Naive thymus-derived CD4-positive, alpha-beta T cell (primary cell): Measurements from ENCODE around the gene PNPT1. TPM values are rescaled to one million over a fixed set of nuclear protein-coding genes. Genes with fewer than 3 reads are reported as not detected.

Experiments
- ATAC-seq: fragments of 150-1000 bp; cut with Tn5 transposase; 2 replicates; pipeline ENCODE4 v1.10.0; 2021; ENCODE audit warnings: mild to moderate bottlenecking, moderate library complexity
- CTCF ChIA-PET: fragments of 350-600 bp; sonication (Branson Sonifier 250); formaldehyde crosslinking; loops from one replicate; lab custom pipeline; 2021; ENCODE audit warnings: antibody characterized with exemption; lab: Charles Lee
- POLR2A ChIA-PET: fragments of 350-600 bp; sonication (Branson Sonifier 250); formaldehyde crosslinking; loops from one replicate; lab custom pipeline; 2021; ENCODE audit warnings: antibody characterized with exemption, inconsistent platforms; lab: Charles Lee
- DNase-seq, 9 donors: peaks; one replicate each; pipeline versions ENCODE4 v3.0.0 to v3.0.0-alpha.2; 2020 to 2022; ENCODE audit warnings: mixed read lengths in 1 of 9
- H3K27ac ChIP-seq: one replicate; pipeline ENCODE4 v1.7.0; 2013; ENCODE audit warnings: mild to moderate bottlenecking, low read depth, low read length, moderate library complexity
- H3K27me3 ChIP-seq, 2 donors: one replicate each; pipeline ENCODE4 v1.7.0; 2013; ENCODE audit warnings: low read length in 2 of 2, mild to moderate bottlenecking in 2 of 2, moderate library complexity in 2 of 2; ENCODE audit not compliant: control insufficient read depth in 2 of 2, insufficient read depth in 2 of 2
- H3K36me3 ChIP-seq, 3 experiments: 1 replicate in 2 of 3; 2 replicates in 1 of 3; pipeline ENCODE4 v1.7.0; 2013; ENCODE audit warnings: low read length in 3 of 3, mild to moderate bottlenecking in 3 of 3, moderate library complexity in 1 of 3; ENCODE audit not compliant: insufficient read depth in 3 of 3, control insufficient read depth in 2 of 3
- H3K4me1 ChIP-seq, 2 donors: one replicate each; pipeline ENCODE4 v1.7.0; 2013; ENCODE audit warnings: low read length in 2 of 2, mild to moderate bottlenecking in 2 of 2, moderate library complexity in 1 of 2; ENCODE audit not compliant: control insufficient read depth in 2 of 2, insufficient read depth in 2 of 2
- H3K4me3 ChIP-seq: 2 replicates; pipeline ENCODE4 v1.7.0; 2013; ENCODE audit warnings: mild to moderate bottlenecking, low read length
- H3K9me3 ChIP-seq, 3 experiments: 1 replicate in 2 of 3; 2 replicates in 1 of 3; pipeline ENCODE4 v1.7.0; 2013; ENCODE audit warnings: low read length in 3 of 3; ENCODE audit not compliant: control insufficient read depth in 2 of 3
- H3K27ac Mint-ChIP-seq, 9 donors: one replicate each; pipeline ENCODE4 v1.8.0; 2020 to 2022; ENCODE audit warnings: mixed read lengths in 9 of 9, mild to moderate bottlenecking in 8 of 9, moderate library complexity in 5 of 9, inconsistent platforms in 2 of 9
- H3K27me3 Mint-ChIP-seq, 5 donors: one replicate each; pipeline ENCODE4 v1.8.0; 2021 to 2022; ENCODE audit warnings: mixed read lengths in 5 of 5, mild to moderate bottlenecking in 1 of 5
- H3K36me3 Mint-ChIP-seq, 5 donors: one replicate each; pipeline ENCODE4 v1.8.0; 2020 to 2022; ENCODE audit warnings: mixed read lengths in 5 of 5, mild to moderate bottlenecking in 3 of 5, inconsistent platforms in 1 of 5
- H3K4me1 Mint-ChIP-seq, 7 donors: one replicate each; pipeline ENCODE4 v1.8.0; 2020 to 2022; ENCODE audit warnings: mixed read lengths in 7 of 7, mild to moderate bottlenecking in 3 of 7, inconsistent platforms in 1 of 7
- H3K4me3 Mint-ChIP-seq, 10 donors: one replicate each; pipeline ENCODE4 v1.8.0; 2020 to 2022; ENCODE audit warnings: mild to moderate bottlenecking in 10 of 10, mixed read lengths in 10 of 10, moderate library complexity in 6 of 10, inconsistent platforms in 2 of 10
- H3K9me3 Mint-ChIP-seq, 11 donors: one replicate each; pipeline ENCODE4 v1.8.0; 2020 to 2022; ENCODE audit warnings: mixed read lengths in 11 of 11, mild to moderate bottlenecking in 4 of 11, inconsistent platforms in 1 of 11, moderate library complexity in 1 of 11
- intact Hi-C, 2 donors: fragments of 100-400 bp; cut with micrococcal nuclease; formaldehyde crosslinking; loops; one replicate each; pipeline ENCODE4 v1.15.1; 2023
- polyA plus RNA-seq, 2 donors: library from polyadenylated mRNA; unstranded; fragments of 300-500 nt; fragmentation: Illumina TruSeq; gene quantifications; one replicate each; pipeline ENCODE4 v1.2.3, GENCODE V29; 2021
- total RNA-seq, 6 experiments: library from RNA in 5 of 6; stranded (reverse) in 5 of 6; gene quantifications; 1 replicate in 5 of 6; 2 replicates in 1 of 6; pipeline ENCODE4 v1.2.3 and lab custom pipeline; 2021 to 2026

Gene PNPT1
- total and polyA plus RNA-seq, 7 experiments from 2014 or later = 16.9 to 32.7 (median 19.3) TPM

GRCh38 chr2:55595536-55595935 lies 98.1 kb downstream of the PNPT1 start:
- no peaks in the 10 kb centered on the region for H3K27me3 ChIP-seq
- no peak overlapping the region for H3K4me3 Mint-ChIP-seq
- ChIA-PET POLR2A (interaction anchor here (2.7 kb wide), 1 partner anchor 22 kb away, joined by 11 read pairs; the partner anchor contains the start of gene PPP4R3B), CTCF (no interaction called here)
- no peaks in the 10 kb centered on the region for H3K4me1 ChIP-seq
- DNase-seq = no peak
- intact Hi-C loops = no loop called here
- ATAC-seq = no peak
- peaks cover 0 to 40% (median 30%) of the 10 kb centered on the region in 5 donors for H3K36me3 Mint-ChIP-seq
- no peaks in the 10 kb centered on the region for H3K27me3 Mint-ChIP-seq
- H3K27ac Mint-ChIP-seq = no peak overlapping the region
- peaks cover 19 to 73% (median 58%) of the 10 kb centered on the region in 7 donors for H3K4me1 Mint-ChIP-seq
- H3K4me3 ChIP-seq = no peak overlapping the region
- H3K27ac ChIP-seq = no peak overlapping the region
- peaks cover 0 to 23% (median 0%) of the 10 kb centered on the region in 3 experiments for H3K36me3 ChIP-seq
- no peaks in the 10 kb centered on the region for H3K9me3 Mint-ChIP-seq
- H3K9me3 ChIP-seq = no peaks in the 10 kb centered on the region

GRCh38 chr2:55592130-55592529 lies 101.5 kb downstream of the PNPT1 start:
- intact Hi-C loops = loop anchor here in 1 of 2 donors (2.0 kb wide), 2 partner anchors 13 to 15 kb away; no protein-coding TSS in a partner anchor
- Histone ChIP-seq H3K4me1 (no peaks in the 10 kb centered on the region), H3K27me3 (no peaks in the 10 kb centered on the region), H3K9me3 (no peaks in the 10 kb centered on the region), H3K36me3 (peaks cover 0 to 10% (median 0%) of the 10 kb centered on the region in 3 experiments), H3K4me3 (no peak overlapping the region), H3K27ac (no peak overlapping the region)
- ATAC-seq = no peak
- Mint-ChIP-seq H3K9me3 (no peaks in the 10 kb centered on the region), H3K4me1 (peaks cover 7 to 60% (median 46%) of the 10 kb centered on the region in 7 donors), H3K27me3 (no peaks in the 10 kb centered on the region), H3K27ac (peak overlapping the region in 3 of 9 donors; percentile 23 to 51 (median 32)), H3K36me3 (peaks cover 0 to 43% (median 13%) of the 10 kb centered on the region in 5 donors), H3K4me3 (peak overlapping the region in 1 of 10 donors; percentile 11)
- ChIA-PET CTCF (no interaction called here), POLR2A (no interaction called here)
- no peak for DNase-seq

GRCh38 chr2:55590810-55591440 lies 102.7 kb downstream of the PNPT1 start:
- Mint-ChIP-seq H3K4me3 (no peak overlapping the region), H3K27me3 (no peaks in the 10 kb centered on the region), H3K4me1 (peaks cover 7 to 55% (median 46%) of the 10 kb centered on the region in 7 donors), H3K27ac (peak overlapping the region in 3 of 9 donors; percentile 31 to 48 (median 41)), H3K9me3 (no peaks in the 10 kb centered on the region), H3K36me3 (peaks cover 0 to 37% (median 13%) of the 10 kb centered on the region in 5 donors)
- intact Hi-C loops = loop anchor here in 1 of 2 donors (1.0 kb wide), 1 partner anchor 8 kb away; no protein-coding TSS in a partner anchor
- ChIA-PET CTCF (no interaction called here), POLR2A (no interaction called here)
- Histone ChIP-seq H3K4me3 (no peak overlapping the region), H3K27ac (no peak overlapping the region), H3K36me3 (peaks cover 0 to 4% (median 3%) of the 10 kb centered on the region in 3 experiments), H3K9me3 (no peaks in the 10 kb centered on the region), H3K27me3 (no peaks in the 10 kb centered on the region), H3K4me1 (no peaks in the 10 kb centered on the region)
- DNase-seq (no peak), ATAC-seq (no peak)

- H3K36me3 ChIP-seq = peaks cover 3 to 23% (median 13%) of the 10 kb centered on the region in 3 experiments
- peak overlapping the region in 1 of 10 donors; percentile 33 for H3K4me3 Mint-ChIP-seq
- intact Hi-C loops = no loop called here
These were observed 108.1 kb downstream of the PNPT1 start for GRCh38 chr2:55585451-55586080.

More at GRCh38 chr2:55585451-55586080, 108.1 kb downstream of the PNPT1 start:
- Histone ChIP-seq H3K27me3 (no peaks in the 10 kb centered on the region), H3K4me3 (no peak overlapping the region), H3K27ac (no peak overlapping the region), H3K4me1 (peaks cover 0 to 5% of the 10 kb centered on the region in 2 donors), H3K9me3 (no peaks in the 10 kb centered on the region)
- H3K27ac Mint-ChIP-seq = peak overlapping the region in 3 of 9 donors; percentile 14 to 57 (median 55)
- DNase-seq (no peak), ATAC-seq (no peak)
- H3K27me3 Mint-ChIP-seq = no peaks in the 10 kb centered on the region
- peaks cover 2 to 49% (median 36%) of the 10 kb centered on the region in 7 donors for H3K4me1 Mint-ChIP-seq
- ChIA-PET CTCF (no interaction called here), POLR2A (no interaction called here)
- peaks cover 5 to 33% (median 21%) of the 10 kb centered on the region in 5 donors for H3K36me3 Mint-ChIP-seq
- no peaks in the 10 kb centered on the region for H3K9me3 Mint-ChIP-seq

Other genes starting within 250 kb of the PNPT1 start
- 10 to 100 TPM; 30.1 to 54.1 (median 34.6) TPM for gene CFAP36, start 174.1 kb downstream of the PNPT1 start, total RNA-seq
- gene CFAP36, start 174.1 kb downstream of the PNPT1 start, polyA plus RNA-seq = 10 to 100 TPM; 30.5 to 33.9 TPM
- gene PPP4R3B, start 76.2 kb downstream of the PNPT1 start, total RNA-seq = 100 to 1,000 TPM in 2 of 5 experiments, 10 to 100 TPM in 3; 67.2 to 113 (median 88.0) TPM
- gene PPP4R3B, start 76.2 kb downstream of the PNPT1 start, polyA plus RNA-seq = 10 to 100 TPM; 65.9 to 75.7 TPM
- not detected for gene EFEMP1, start 229.9 kb upstream of the PNPT1 start, total RNA-seq
- not detected for gene EFEMP1, start 229.9 kb upstream of the PNPT1 start, polyA plus RNA-seq